GM10266 (cell line): ENCODE measurements around the gene C11orf71.

Source experiments
- DNase-seq: peaks from one replicate; pipeline ENCODE4 v3.0.0; 2012; ENCODE audit errors: extremely low spot score
- CTCF ChIP-seq: IDR thresholded peaks from 2 replicates; pipeline ENCODE4 v1.5.1; 2012; ENCODE audit warnings: mild to moderate bottlenecking, low read depth; ENCODE audit not compliant: control insufficient read depth, insufficient read depth; ENCODE audit errors: missing control alignments

The C11orf71 gene

GRCh38 chr11:114399490-114400215 is 658 bp downstream of the C11orf71 start:
- no peak for TF ChIP-seq CTCF
- DNase-seq, result peak; percentile 12

GRCh38 chr11:114398303-114398920 is 1.9 kb downstream of the C11orf71 start:
- TF ChIP-seq CTCF, result no peak
- DNase-seq, result no peak

- no peak for DNase-seq
Measured at GRCh38 chr11:114397349-114397982, 2.8 kb downstream of the C11orf71 start.

GRCh38 chr11:114396916-114397315 is 3.4 kb downstream of the C11orf71 start:
- no peak for TF ChIP-seq CTCF
- no peak for DNase-seq

More at GRCh38 chr11:114397349-114397982, 2.8 kb downstream of the C11orf71 start:
- TF ChIP-seq CTCF, result no peak

GRCh38 chr11:114395736-114396135 is 4.6 kb downstream of the C11orf71 start:
- no peak for DNase-seq
- TF ChIP-seq CTCF, result no peak

- DNase-seq, result no peak
Measured at GRCh38 chr11:114392735-114393667, 7.3 kb downstream of the C11orf71 start.

More at GRCh38 chr11:114392735-114393667, 7.3 kb downstream of the C11orf71 start:
- TF ChIP-seq CTCF, result no peak
